ENCODE measurements around the gene CNTNAP5.

- TF ChIP-seq CTCF (IDR thresholded peaks at IDR 0.05; ENCODE audit: low read depth, low read length) (no peak), EZH2phosphoT487 (IDR thresholded peaks at IDR 0.05; ENCODE audit: low read depth) (no peak)
Measured at GRCh38 chr2:124317628-124318027, 292.5 kb downstream of the CNTNAP5 start.
